GM18511 (cell line): ENCODE results near the gene NSD1.

ENCODE experiments used
- ATAC-seq: cut with Tn5 transposase; IDR thresholded peaks from one replicate; pipeline ENCODE4 v1.9.1; 2021; ENCODE audit warnings: mild to moderate bottlenecking, moderate library complexity; ENCODE audit not compliant: unreplicated experiment

The NSD1 gene, protein sequence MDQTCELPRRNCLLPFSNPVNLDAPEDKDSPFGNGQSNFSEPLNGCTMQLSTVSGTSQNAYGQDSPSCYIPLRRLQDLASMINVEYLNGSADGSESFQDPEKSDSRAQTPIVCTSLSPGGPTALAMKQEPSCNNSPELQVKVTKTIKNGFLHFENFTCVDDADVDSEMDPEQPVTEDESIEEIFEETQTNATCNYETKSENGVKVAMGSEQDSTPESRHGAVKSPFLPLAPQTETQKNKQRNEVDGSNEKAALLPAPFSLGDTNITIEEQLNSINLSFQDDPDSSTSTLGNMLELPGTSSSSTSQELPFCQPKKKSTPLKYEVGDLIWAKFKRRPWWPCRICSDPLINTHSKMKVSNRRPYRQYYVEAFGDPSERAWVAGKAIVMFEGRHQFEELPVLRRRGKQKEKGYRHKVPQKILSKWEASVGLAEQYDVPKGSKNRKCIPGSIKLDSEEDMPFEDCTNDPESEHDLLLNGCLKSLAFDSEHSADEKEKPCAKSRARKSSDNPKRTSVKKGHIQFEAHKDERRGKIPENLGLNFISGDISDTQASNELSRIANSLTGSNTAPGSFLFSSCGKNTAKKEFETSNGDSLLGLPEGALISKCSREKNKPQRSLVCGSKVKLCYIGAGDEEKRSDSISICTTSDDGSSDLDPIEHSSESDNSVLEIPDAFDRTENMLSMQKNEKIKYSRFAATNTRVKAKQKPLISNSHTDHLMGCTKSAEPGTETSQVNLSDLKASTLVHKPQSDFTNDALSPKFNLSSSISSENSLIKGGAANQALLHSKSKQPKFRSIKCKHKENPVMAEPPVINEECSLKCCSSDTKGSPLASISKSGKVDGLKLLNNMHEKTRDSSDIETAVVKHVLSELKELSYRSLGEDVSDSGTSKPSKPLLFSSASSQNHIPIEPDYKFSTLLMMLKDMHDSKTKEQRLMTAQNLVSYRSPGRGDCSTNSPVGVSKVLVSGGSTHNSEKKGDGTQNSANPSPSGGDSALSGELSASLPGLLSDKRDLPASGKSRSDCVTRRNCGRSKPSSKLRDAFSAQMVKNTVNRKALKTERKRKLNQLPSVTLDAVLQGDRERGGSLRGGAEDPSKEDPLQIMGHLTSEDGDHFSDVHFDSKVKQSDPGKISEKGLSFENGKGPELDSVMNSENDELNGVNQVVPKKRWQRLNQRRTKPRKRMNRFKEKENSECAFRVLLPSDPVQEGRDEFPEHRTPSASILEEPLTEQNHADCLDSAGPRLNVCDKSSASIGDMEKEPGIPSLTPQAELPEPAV (N-terminal part only)

DNA sequence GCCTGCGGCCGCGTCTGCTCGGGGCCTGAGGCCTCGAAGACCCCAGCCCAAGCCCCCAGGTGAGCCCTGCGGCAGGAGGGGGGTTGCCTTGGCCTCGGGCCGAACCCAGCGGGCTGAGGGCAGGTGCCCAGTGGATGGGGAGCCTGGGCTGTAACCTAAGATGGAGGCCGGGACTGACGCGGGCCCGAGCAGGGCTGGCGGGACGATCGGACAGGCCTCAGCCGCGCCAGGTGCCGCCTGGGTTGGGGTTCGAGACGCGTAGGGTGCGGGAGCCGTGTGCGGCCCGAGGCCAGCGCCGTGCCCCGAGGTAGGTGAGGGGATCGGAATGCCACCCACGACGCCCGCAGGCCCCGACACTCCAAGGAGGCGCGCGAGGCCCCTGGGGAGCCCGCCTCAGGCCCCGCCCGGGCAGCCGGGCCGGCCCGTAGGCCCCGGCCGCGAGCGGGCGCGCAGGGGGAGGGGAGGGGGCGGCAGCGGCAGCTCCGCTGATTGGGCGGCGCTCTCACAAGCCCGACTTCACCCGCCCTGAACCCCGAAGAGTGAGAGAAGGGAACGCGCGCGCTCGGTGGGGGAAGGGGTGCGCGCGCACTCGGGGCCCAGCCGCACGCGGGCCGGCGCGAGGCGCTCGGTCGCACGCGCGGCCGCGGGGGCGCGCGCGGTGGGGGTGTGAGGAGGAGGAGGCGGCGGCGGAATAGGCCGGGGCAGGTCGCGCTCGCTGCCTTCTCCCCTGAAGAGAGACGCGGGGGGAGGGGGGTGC is at the start of gene NSD1:
Gene NSD1 (plus strand): TSS at position 678 of the 757 bp plus-strand sequence. CDS start 1,331 bp downstream, outside the sequence.
- peak; percentile 75 for ATAC-seq

DNA sequence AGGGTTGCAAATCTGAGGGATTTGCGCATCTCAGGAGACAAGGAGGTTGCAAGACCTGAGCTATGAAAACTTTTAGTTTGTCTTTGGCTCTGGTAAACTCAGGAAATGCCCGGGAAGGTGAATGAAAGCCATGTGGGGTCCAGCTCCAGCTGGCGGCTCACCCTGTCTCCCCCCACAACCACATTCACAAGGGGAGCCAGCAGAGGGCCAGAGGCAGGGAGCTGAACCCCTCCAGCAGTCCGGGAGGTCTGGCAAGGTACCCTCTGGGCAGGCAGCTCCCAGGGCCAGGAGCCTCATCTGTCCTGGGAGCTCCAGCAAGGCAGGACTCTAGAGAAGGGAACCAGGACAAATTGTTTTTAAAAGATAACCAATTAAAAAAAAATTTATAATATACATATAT is 49.4 kb upstream of the NSD1 start:
- ATAC-seq = no peak

DNA sequence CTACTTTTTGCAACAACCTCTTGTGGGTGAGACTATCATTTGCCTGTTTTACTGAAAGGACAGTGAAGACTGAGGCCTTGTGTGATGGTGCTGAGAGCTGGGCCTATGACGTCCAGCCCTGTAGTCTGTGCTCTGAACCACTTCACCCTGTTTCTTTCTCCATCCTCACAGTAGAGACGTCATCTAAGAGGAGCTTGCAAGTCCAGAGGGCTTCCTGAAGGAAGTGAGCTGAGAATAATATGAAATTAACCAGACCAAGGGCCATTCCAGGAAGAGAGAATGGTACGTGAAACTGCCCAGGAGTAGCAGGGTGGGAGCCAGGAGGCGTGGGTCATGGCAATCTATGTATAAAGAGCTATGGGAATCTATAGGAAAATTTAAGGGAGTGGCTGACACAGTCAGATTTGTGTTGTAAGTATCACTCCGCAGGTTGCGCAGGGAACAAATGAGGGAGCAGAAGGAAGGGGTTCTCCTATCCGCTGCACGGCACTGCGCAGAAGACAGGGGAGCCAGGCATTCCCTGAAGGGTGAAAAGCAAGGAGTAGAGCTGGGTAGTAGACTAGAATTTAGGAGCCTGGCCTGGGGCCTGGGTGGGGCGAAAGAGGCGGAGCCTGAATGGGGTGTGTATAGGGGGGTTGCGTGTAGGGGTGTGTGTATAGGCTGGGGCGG is 47.5 kb upstream of the NSD1 start:
- no peak for ATAC-seq

DNA sequence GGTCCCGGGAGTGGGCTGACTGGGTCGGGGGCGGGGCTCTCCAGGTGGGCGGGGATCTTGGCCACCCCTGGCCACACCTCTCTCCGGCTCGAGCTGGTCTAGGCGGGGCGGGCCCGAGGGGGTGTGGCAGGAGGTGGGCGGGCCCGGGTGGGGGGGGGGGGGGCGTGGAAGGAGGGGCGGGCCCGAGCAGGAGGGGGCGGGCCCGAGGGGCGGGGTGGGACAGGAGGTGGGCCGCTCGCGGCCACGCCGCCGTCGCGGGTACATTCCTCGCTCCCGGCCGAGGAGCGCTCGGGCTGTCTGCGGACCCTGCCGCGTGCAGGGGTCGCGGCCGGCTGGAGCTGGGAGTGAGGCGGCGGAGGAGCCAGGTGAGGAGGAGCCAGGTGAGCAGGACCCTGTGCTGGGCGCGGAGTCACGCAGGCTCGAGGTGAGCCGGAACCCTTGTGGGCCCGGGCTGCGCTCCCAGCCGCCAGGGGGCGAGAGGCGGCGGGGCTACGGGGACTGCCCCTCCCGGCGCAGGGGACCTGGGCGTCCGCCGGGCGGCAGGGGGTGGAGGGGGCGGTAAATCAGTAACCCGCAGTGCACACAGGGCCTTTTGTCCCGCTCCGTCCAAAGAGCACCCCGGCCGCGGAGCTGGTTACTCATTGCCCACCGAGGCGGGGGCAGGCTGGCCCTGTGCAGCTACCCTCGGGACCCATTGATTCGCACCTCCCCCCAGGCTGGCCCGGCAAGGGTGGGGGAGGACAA is 46.7 kb upstream of the NSD1 start, which contains the start of gene FGFR4:
Gene FGFR4 (plus strand): TSS at position 262 of the 744 bp plus-strand sequence. CDS start 2,688 bp downstream, outside the sequence.
- ATAC-seq = peak; percentile 79

DNA sequence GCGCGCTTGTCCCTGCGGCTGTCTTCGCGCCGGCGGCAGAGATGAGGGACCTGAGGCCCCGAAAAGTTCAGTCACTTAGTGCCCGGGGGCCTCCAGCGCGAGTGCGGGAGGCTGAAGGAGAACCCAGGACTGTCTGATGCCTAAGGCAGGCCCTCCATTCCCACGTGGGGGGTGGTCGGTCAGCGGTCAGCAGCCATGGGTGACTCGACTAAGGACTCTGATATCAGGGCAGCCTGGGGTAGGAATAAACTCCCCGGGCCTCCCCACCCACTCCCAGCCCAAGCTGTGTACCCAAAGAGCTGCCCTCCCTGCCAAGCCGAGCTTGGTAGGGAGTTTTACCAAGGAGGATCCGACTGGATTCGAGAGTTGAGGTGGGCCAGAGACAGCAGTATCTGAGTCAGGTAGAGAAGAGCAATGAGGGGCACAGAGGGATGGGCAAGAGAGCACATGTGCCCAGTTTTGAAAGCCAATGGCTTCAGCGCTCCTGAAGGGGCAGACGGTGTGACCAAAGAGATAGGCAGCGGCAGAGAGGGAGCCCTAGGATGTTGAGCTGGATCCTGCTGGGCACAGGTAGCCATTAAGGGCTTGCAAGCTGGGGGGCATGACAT is 46.1 kb upstream of the NSD1 start:
- ATAC-seq = no peak

DNA sequence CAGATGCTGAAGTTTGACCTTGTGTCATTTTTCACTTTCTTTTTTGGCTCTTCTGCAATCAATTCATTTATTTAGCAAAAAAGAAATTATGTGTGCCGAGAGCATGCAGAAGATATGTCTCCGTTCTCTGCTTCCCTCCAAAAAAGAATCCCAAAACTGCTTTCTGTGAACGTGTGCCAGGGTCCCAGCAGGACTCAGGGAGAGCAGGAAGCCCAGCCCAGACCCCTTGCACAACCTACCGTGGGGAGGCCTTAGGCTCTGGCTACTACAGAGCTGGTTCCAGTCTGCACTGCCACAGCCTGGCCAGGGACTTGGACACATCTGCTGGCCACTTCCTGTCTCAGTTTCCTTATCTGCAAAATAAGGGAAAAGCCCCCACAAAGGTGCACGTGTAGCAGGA is 44.4 kb upstream of the NSD1 start:
- ATAC-seq = no peak

DNA sequence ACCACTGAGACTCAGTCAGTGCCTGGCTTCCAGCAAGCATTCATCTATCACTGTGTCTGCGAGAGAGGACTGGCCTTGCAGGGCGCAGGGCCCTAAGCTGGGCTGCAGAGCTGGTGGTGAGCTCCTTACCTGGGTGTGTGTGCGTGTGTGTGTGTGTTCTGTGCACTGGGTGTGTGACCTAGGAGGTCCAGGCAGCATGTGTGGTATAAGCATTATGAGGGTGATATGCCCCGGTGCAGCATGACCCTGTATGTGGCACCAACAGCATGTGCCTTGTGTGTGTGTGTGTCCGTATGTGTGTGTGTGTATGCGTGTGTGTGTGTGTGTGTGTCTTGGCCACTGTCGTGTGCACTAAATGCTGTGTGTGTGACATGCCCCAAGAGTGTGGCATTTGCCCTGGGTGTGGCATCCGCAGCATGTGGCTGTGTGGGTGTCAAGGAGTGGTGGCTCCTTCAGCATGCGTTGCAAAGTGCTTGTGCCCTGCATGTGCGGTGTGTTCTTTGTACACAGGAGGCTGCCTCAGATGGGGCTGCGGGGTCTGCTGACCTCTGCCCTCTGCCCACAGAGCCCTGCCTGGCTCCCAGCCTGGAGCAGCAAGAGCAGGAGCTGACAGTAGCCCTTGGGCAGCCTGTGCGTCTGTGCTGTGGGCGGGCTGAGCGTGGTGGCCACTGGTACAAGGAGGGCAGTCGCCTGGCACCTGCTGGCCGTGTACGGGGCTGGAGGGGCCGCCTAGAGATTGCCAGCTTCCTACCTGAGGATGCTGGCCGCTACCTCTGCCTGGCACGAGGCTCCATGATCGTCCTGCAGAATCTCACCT is 43.5 kb upstream of the NSD1 start:
- no peak for ATAC-seq

DNA sequence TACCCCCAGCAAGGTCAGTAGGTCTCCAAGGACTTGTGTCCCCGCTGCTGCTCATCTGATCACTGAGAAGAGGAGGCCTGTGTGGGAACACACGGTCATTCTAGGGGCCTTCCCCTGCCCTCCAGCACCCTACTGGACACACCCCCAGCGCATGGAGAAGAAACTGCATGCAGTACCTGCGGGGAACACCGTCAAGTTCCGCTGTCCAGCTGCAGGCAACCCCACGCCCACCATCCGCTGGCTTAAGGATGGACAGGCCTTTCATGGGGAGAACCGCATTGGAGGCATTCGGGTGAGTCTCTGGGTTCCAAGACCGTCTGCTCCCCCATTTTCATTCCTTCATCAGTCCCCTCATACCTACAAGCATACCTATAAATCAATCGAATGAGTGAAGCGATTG is 42.8 kb upstream of the NSD1 start:
- no peak for ATAC-seq

DNA sequence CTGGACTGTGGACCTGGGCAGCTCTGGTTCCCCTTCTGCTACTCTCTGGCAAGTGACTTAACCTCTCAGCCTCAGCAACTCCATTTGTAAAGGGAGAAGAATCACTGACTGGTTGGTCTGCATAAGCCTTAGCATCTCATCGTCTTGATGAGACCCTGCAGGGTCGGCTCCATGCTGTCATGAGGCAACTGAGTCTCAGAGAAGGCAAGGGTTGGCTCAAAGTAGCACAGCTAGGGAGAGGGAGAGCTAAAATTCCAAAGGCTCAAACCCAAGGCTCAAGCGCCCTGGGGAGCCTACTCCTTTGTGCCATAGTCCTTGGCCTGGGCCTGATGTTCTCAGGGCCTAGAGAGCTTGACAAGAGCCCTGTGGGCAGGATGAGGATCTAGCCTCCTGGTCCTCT is 42.3 kb upstream of the NSD1 start:
- no peak for ATAC-seq

DNA sequence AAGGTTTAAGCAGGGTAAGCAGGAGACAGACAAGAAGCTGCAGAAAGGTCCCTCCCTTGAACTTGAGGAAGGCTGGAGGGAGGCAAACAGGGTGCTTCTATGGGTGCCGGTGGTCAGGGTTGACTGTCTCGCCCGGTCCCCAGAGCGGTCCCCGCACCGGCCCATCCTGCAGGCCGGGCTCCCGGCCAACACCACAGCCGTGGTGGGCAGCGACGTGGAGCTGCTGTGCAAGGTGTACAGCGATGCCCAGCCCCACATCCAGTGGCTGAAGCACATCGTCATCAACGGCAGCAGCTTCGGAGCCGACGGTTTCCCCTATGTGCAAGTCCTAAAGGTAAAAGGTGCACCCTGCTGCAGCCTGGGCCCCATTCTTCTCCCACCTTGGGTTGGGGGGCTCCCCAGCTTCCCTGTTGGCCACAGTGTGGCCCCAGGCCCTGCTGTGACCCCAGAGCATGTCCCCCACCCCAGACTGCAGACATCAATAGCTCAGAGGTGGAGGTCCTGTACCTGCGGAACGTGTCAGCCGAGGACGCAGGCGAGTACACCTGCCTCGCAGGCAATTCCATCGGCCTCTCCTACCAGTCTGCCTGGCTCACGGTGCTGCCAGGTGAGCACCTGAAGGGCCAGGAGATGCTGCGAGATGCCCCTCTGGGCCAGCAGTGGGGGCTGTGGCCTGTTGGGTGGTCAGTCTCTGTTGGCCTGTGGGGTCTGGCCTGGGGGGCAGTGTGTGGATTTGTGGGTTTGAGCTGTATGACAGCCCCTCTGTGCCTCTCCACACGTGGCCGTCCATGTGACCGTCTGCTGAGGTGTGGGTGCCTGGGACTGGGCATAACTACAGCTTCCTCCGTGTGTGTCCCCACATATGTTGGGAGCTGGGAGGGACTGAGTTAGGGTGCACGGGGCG is 41.1 kb upstream of the NSD1 start:
- no peak for ATAC-seq

DNA sequence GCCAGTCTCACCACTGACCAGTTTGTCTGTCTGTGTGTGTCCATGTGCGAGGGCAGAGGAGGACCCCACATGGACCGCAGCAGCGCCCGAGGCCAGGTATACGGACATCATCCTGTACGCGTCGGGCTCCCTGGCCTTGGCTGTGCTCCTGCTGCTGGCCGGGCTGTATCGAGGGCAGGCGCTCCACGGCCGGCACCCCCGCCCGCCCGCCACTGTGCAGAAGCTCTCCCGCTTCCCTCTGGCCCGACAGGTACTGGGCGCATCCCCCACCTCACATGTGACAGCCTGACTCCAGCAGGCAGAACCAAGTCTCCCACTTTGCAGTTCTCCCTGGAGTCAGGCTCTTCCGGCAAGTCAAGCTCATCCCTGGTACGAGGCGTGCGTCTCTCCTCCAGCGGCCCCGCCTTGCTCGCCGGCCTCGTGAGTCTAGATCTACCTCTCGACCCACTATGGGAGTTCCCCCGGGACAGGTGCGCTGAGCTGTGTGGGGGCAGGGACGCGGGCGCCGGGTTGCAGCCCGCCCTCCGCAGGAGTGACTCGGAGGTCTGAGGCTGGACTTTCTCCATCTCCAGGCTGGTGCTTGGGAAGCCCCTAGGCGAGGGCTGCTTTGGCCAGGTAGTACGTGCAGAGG is 40.4 kb upstream of the NSD1 start:
- no peak for ATAC-seq

DNA sequence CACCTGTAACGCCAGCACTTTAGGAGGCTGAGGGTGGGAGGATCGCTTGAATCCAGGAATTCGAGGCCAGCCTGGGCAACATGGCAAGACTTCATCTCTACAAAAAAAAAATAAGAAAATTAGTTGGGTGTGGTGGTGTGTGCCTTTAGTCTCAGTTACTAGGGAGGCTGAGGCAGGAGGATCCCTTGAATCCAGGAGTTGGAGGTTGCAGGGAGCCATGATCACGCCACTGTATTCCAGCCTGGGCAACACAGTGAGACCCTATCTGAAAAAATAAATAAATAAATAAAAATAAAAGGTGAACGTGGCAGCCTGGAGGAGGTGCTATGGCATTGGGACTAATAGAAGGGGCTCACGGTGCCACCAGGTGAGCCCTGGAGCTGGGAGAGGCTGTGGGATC is 39.8 kb upstream of the NSD1 start:
- ATAC-seq = no peak

DNA sequence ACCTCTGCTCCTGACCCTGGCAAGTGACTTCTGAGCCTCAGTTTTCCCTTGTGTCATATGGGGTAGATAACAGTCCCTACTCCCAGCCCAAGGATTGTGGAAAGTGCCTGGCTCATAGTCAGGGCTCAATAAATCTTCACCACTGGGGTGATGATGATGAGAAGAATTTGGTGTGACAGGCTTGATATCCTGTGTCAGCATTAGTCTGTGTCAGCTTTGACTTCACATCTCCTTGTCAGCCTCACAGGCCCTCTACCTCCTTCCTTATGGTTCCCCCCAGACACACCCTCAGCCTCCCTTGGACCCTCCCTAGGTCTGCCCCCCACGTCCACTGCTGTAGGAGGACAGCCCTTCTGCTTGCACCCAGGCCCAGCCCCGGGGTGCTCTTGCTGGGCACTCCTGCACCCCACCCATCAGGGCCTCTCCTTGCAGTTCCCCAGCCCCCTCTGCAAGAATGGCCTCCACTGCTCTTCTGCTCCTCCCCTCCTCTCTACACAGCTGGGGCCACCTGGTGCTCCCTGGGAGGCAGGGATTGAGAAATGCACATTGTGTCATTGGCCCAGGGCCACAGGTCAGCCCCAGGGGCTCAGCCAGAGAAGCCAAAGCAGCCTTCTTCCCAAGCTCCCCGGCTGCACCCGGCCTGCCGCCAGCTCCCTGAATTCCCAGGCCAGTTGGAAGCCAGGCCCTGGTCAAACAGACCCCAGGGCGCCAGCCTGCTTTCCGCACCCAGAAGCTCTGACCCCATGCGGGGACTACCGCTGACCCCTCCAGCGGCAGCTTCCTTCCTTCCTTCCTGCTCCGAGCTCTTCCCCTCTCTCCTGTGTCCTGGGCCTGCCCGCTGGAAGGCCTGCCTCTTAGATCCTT is 39.1 kb upstream of the NSD1 start:
- ATAC-seq = no peak

DNA sequence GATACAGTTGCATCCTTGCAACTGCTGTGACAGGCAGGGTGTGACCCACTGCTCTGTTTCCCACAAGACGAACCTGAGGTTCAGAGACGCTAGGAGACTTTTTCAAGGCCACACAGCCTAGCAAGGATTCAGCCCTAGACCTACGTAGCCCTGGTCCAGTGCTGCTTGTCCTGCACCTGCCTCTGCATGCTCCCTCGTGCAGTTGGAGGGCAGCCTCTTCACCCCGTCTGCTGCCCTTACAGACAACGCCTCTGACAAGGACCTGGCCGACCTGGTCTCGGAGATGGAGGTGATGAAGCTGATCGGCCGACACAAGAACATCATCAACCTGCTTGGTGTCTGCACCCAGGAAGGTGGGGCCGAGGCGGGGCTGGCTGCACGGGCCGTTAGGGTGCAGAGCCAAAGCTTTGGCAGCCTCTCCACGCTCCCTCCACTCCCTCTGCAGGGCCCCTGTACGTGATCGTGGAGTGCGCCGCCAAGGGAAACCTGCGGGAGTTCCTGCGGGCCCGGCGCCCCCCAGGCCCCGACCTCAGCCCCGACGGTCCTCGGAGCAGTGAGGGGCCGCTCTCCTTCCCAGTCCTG is 38.4 kb upstream of the NSD1 start:
- ATAC-seq = no peak
